HG03571 (cell line): ENCODE measurements around the gene B3GALT6.
A peak's percentile ranks its signal among the peaks of the same experiment; 100 is the strongest.

Experiments used
- ATAC-seq: cut with Tn5 transposase; IDR thresholded peaks from one replicate; pipeline ENCODE4 v1.9.1; 2021; ENCODE audit not compliant: unreplicated experiment

The B3GALT6 gene

GRCh38 chr1:1200876-1201810, 30.9 kb upstream of the B3GALT6 start:
- peak; percentile 46 for ATAC-seq

GRCh38 chr1:1202831-1203560, 29.0 kb upstream of the B3GALT6 start:
- ATAC-seq, result no peak

GRCh38 chr1:1203561-1204424, 28.2 kb upstream of the B3GALT6 start:
- ATAC-seq, result no peak

GRCh38 chr1:1204425-1204920, 27.6 kb upstream of the B3GALT6 start:
- ATAC-seq, result no peak

- no peak for ATAC-seq
Measured at GRCh38 chr1:1204998-1205768, 26.9 kb upstream of the B3GALT6 start.

GRCh38 chr1:1205769-1206375, 26.2 kb upstream of the B3GALT6 start:
- no peak for ATAC-seq

GRCh38 chr1:1206376-1206965, 25.6 kb upstream of the B3GALT6 start, which contains the start of gene TNFRSF18:
TSS of gene TNFRSF18 (minus strand) at chr1:1206592. CDS start at chr1:1206571, 21 bp downstream.
- ATAC-seq, result no peak

GRCh38 chr1:1206966-1207531, 25.0 kb upstream of the B3GALT6 start:
- no peak for ATAC-seq

- ATAC-seq, result no peak
Measured at GRCh38 chr1:1207571-1207892, 24.5 kb upstream of the B3GALT6 start.

- ATAC-seq, result no peak
Measured at GRCh38 chr1:1208713-1209433, 23.2 kb upstream of the B3GALT6 start.

GRCh38 chr1:1210726-1211540, 21.1 kb upstream of the B3GALT6 start:
- ATAC-seq, result no peak

- ATAC-seq, result no peak
Measured at GRCh38 chr1:1211541-1212441, 20.2 kb upstream of the B3GALT6 start.

GRCh38 chr1:1212780-1213344, 19.2 kb upstream of the B3GALT6 start:
- no peak for ATAC-seq

- no peak for ATAC-seq
Measured at GRCh38 chr1:1213345-1214265, 18.4 kb upstream of the B3GALT6 start, which contains the start of gene TNFRSF4. TSS of gene TNFRSF4 (minus strand) at chr1:1214153. CDS start at chr1:1214127, 26 bp downstream.

GRCh38 chr1:1215080-1215676, 16.9 kb upstream of the B3GALT6 start:
- ATAC-seq, result no peak
